ENCODE data around the gene PROK1.

DNA sequence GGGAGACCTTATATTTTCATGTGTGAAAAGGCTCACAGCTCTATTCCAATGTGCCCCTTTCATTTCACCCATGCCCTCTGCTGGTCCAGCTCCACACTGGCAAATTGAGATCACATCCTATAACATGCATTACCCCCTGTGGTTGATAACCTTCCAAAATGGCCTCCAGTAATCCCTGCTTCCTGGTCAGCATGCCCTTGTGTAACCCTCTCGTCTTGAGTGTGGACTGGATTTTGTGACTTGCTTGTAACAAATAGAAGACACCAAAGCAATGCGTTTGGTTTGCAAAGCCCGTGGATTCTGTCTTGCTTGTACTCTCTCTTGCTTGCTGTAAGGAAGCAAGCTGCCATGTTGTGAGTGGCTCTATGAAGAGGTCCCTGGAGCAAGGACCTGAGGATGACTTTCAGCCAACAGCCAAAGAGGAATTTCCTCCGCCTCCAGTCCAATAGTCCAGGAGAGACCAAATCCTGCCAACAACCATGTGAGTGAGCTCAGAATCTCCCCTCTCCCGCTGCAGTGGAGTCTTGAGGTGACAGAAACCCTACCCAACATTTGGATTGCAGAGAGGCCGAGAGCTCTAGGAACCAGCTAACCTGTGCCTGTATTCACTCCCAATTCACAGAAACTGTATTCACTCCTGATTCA is 50.7 kb downstream of the PROK1 start:
- no peak for TF ChIP-seq CTCF (IDR thresholded peaks at IDR 0.05)
- TF ChIP-seq EZH2 (IDR thresholded peaks at IDR 0.05; ENCODE audit: borderline replicate concordance, insufficient read depth, low read depth, low read length, poor library complexity, severe bottlenecking): no peak

All from B cell (primary cell).